ENCODE measurements around the gene FOXP2.
"Not testable (repeated sequence)": the region's sequence is repeated elsewhere in the genome, so short reads cannot be mapped to it uniquely, and the experiment has no call there.

FOXP2 gene

GRCh38 chr7:114504586-114504985, 90.0 kb downstream of the FOXP2 start:
- no peak overlapping the region for H3K9ac ChIP-seq (ENCODE audit: low read depth, low read length)
- no peaks in the 10 kb centered on the region for H3K9me3 ChIP-seq (ENCODE audit: control insufficient read depth, insufficient read depth, low read length)
- no peaks in the 10 kb centered on the region for H3K36me3 ChIP-seq (ENCODE audit: insufficient read depth, low read length)
- H3K4me1 ChIP-seq (ENCODE audit: insufficient read depth, low read length) = no peaks in the 10 kb centered on the region

GRCh38 chr7:114507381-114507780, 92.8 kb downstream of the FOXP2 start:
- H3K4me1 ChIP-seq (ENCODE audit: insufficient read depth, low read length) = no peaks in the 10 kb centered on the region
- no peaks in the 10 kb centered on the region for H3K9me3 ChIP-seq (ENCODE audit: control insufficient read depth, insufficient read depth, low read length)
- no peaks in the 10 kb centered on the region for H3K36me3 ChIP-seq (ENCODE audit: insufficient read depth, low read length)
- H3K9ac ChIP-seq (ENCODE audit: low read depth, low read length) = no peak overlapping the region

- H3K4me1 ChIP-seq (ENCODE audit: insufficient read depth, low read length) = no peaks in the 10 kb centered on the region
- H3K36me3 ChIP-seq (ENCODE audit: insufficient read depth, low read length) = no peaks in the 10 kb centered on the region
- no peaks in the 10 kb centered on the region for H3K9me3 ChIP-seq (ENCODE audit: control insufficient read depth, insufficient read depth, low read length)
- no peak overlapping the region for H3K9ac ChIP-seq (ENCODE audit: low read depth, low read length)
Observed at GRCh38 chr7:114508086-114508485, 93.5 kb downstream of the FOXP2 start.

GRCh38 chr7:114510824-114511223, 96.2 kb downstream of the FOXP2 start:
- H3K36me3 ChIP-seq (ENCODE audit: insufficient read depth, low read length); H3K9me3 ChIP-seq (ENCODE audit: control insufficient read depth, insufficient read depth, low read length); H3K9ac ChIP-seq (ENCODE audit: low read depth, low read length); H3K4me1 ChIP-seq (ENCODE audit: insufficient read depth, low read length): not testable (repeated sequence)

- Histone ChIP-seq H3K36me3 (ENCODE audit: insufficient read depth, low read length) (no peaks in the 10 kb centered on the region), H3K9me3 (ENCODE audit: control insufficient read depth, insufficient read depth, low read length) (no peaks in the 10 kb centered on the region), H3K4me1 (ENCODE audit: insufficient read depth, low read length) (no peaks in the 10 kb centered on the region), H3K9ac (ENCODE audit: low read depth, low read length) (no peak overlapping the region)
Observed at GRCh38 chr7:114519240-114519639, 104.6 kb downstream of the FOXP2 start.

- Histone ChIP-seq H3K9ac (ENCODE audit: low read depth, low read length) (no peak overlapping the region), H3K4me1 (ENCODE audit: insufficient read depth, low read length) (no peaks in the 10 kb centered on the region), H3K36me3 (ENCODE audit: insufficient read depth, low read length) (no peaks in the 10 kb centered on the region), H3K9me3 (ENCODE audit: control insufficient read depth, insufficient read depth, low read length) (no peaks in the 10 kb centered on the region)
Observed at GRCh38 chr7:114522081-114522480, 107.5 kb downstream of the FOXP2 start.

GRCh38 chr7:114527589-114527988, 113.0 kb downstream of the FOXP2 start:
- Histone ChIP-seq H3K9ac (ENCODE audit: low read depth, low read length) (no peak overlapping the region), H3K9me3 (ENCODE audit: control insufficient read depth, insufficient read depth, low read length) (no peaks in the 10 kb centered on the region), H3K4me1 (ENCODE audit: insufficient read depth, low read length) (no peaks in the 10 kb centered on the region), H3K36me3 (ENCODE audit: insufficient read depth, low read length) (no peaks in the 10 kb centered on the region)

- Histone ChIP-seq H3K9me3 (ENCODE audit: control insufficient read depth, insufficient read depth, low read length) (no peaks in the 10 kb centered on the region), H3K9ac (ENCODE audit: low read depth, low read length) (no peak overlapping the region), H3K36me3 (ENCODE audit: insufficient read depth, low read length) (no peaks in the 10 kb centered on the region), H3K4me1 (ENCODE audit: insufficient read depth, low read length) (no peaks in the 10 kb centered on the region)
Observed at GRCh38 chr7:114530057-114530611, 115.5 kb downstream of the FOXP2 start.

GRCh38 chr7:114531326-114531725, 116.7 kb downstream of the FOXP2 start:
- no peaks in the 10 kb centered on the region for H3K36me3 ChIP-seq (ENCODE audit: insufficient read depth, low read length)
- no peak overlapping the region for H3K9ac ChIP-seq (ENCODE audit: low read depth, low read length)
- H3K9me3 ChIP-seq (ENCODE audit: control insufficient read depth, insufficient read depth, low read length) = no peaks in the 10 kb centered on the region
- no peaks in the 10 kb centered on the region for H3K4me1 ChIP-seq (ENCODE audit: insufficient read depth, low read length)

GRCh38 chr7:114533131-114533530, 118.5 kb downstream of the FOXP2 start:
- Histone ChIP-seq H3K4me1 (ENCODE audit: insufficient read depth, low read length) (no peaks in the 10 kb centered on the region), H3K36me3 (ENCODE audit: insufficient read depth, low read length) (no peaks in the 10 kb centered on the region), H3K9me3 (ENCODE audit: control insufficient read depth, insufficient read depth, low read length) (no peaks in the 10 kb centered on the region), H3K9ac (ENCODE audit: low read depth, low read length) (no peak overlapping the region)

- Histone ChIP-seq H3K9ac (ENCODE audit: low read depth, low read length) (no peak overlapping the region), H3K4me1 (ENCODE audit: insufficient read depth, low read length) (no peaks in the 10 kb centered on the region), H3K9me3 (ENCODE audit: control insufficient read depth, insufficient read depth, low read length) (no peaks in the 10 kb centered on the region), H3K36me3 (ENCODE audit: insufficient read depth, low read length) (no peaks in the 10 kb centered on the region)
Observed at GRCh38 chr7:114534953-114535352, 120.3 kb downstream of the FOXP2 start.

- Histone ChIP-seq H3K9ac (ENCODE audit: low read depth, low read length) (no peak overlapping the region), H3K9me3 (ENCODE audit: control insufficient read depth, insufficient read depth, low read length) (no peaks in the 10 kb centered on the region), H3K4me1 (ENCODE audit: insufficient read depth, low read length) (no peaks in the 10 kb centered on the region), H3K36me3 (ENCODE audit: insufficient read depth, low read length) (no peaks in the 10 kb centered on the region)
Observed at GRCh38 chr7:114539575-114539974, 125.0 kb downstream of the FOXP2 start.

- H3K9me3 ChIP-seq (ENCODE audit: control insufficient read depth, insufficient read depth, low read length) = no peaks in the 10 kb centered on the region
- H3K4me1 ChIP-seq (ENCODE audit: insufficient read depth, low read length) = no peaks in the 10 kb centered on the region
- no peak overlapping the region for H3K9ac ChIP-seq (ENCODE audit: low read depth, low read length)
- H3K36me3 ChIP-seq (ENCODE audit: insufficient read depth, low read length) = no peaks in the 10 kb centered on the region
Observed at GRCh38 chr7:114540291-114540690, 125.7 kb downstream of the FOXP2 start.

- H3K4me1 ChIP-seq (ENCODE audit: insufficient read depth, low read length); H3K9me3 ChIP-seq (ENCODE audit: control insufficient read depth, insufficient read depth, low read length); H3K9ac ChIP-seq (ENCODE audit: low read depth, low read length); H3K36me3 ChIP-seq (ENCODE audit: insufficient read depth, low read length): not testable (repeated sequence)
Observed at GRCh38 chr7:114547346-114547745, 132.7 kb downstream of the FOXP2 start.

GRCh38 chr7:114548081-114548980, 133.7 kb downstream of the FOXP2 start:
- Histone ChIP-seq H3K36me3 (ENCODE audit: insufficient read depth, low read length) (no peaks in the 10 kb centered on the region), H3K9ac (ENCODE audit: low read depth, low read length) (no peak overlapping the region), H3K4me1 (ENCODE audit: insufficient read depth, low read length) (no peaks in the 10 kb centered on the region), H3K9me3 (ENCODE audit: control insufficient read depth, insufficient read depth, low read length) (no peaks in the 10 kb centered on the region)

Data from ES-I3 (cell line).